Measurements from ENCODE around the gene PRKCH.

GRCh38 chr14:61527325-61528100 lies 206.1 kb downstream of the PRKCH start:
- TF ChIP-seq CTCF (IDR thresholded peaks at IDR 0.05; ENCODE audit: low read depth, low read length), result no peak
- TF ChIP-seq EZH2phosphoT487 (IDR thresholded peaks at IDR 0.05; ENCODE audit: low read depth), result no peak
